ENCODE data around the gene PLA2G3.
"Not testable (repeated sequence)": the region's sequence is repeated elsewhere in the genome, so short reads cannot be mapped to it uniquely, and the experiment has no call there.

PLA2G3 gene

GRCh38 chr22:31097941-31098631, 42.2 kb downstream of the PLA2G3 start:
- DNase-seq = no peak

- not testable (repeated sequence) for DNase-seq
These were observed 42.8 kb downstream of the PLA2G3 start for GRCh38 chr22:31097539-31097938.

GRCh38 chr22:31096657-31097279, 43.5 kb downstream of the PLA2G3 start:
- DNase-seq = no peak

- DNase-seq = no peak
These were observed 44.6 kb downstream of the PLA2G3 start for GRCh38 chr22:31095637-31096249.

GRCh38 chr22:31094741-31095140, 45.6 kb downstream of the PLA2G3 start:
- DNase-seq = no peak

GRCh38 chr22:31094021-31094551, 46.2 kb downstream of the PLA2G3 start:
- no peak for DNase-seq

- DNase-seq = no peak
These were observed 47.0 kb downstream of the PLA2G3 start for GRCh38 chr22:31093086-31093850.

GRCh38 chr22:31092161-31092560, 48.1 kb downstream of the PLA2G3 start:
- no peak for DNase-seq

GRCh38 chr22:31091106-31091975, 49.0 kb downstream of the PLA2G3 start:
- no peak for DNase-seq

GRCh38 chr22:31090217-31091085, 49.9 kb downstream of the PLA2G3 start:
- no peak for DNase-seq

- peak; percentile 8 for DNase-seq
These were observed 50.9 kb downstream of the PLA2G3 start for GRCh38 chr22:31089160-31090100.

- DNase-seq = no peak
These were observed 51.9 kb downstream of the PLA2G3 start for GRCh38 chr22:31088233-31088986.

- DNase-seq = no peak
These were observed 52.5 kb downstream of the PLA2G3 start for GRCh38 chr22:31087744-31088215.

- no peak for DNase-seq
These were observed 53.5 kb downstream of the PLA2G3 start for GRCh38 chr22:31086703-31087330.

GRCh38 chr22:31085928-31086327, 54.4 kb downstream of the PLA2G3 start:
- DNase-seq = no peak

- no peak for DNase-seq
These were observed 54.8 kb downstream of the PLA2G3 start for GRCh38 chr22:31085493-31085824.

- DNase-seq = peak; percentile 22
These were observed 55.4 kb downstream of the PLA2G3 start for GRCh38 chr22:31084811-31085492.
